ENCODE data around the gene SENP3. TPM values are rescaled to one million over a fixed set of nuclear protein-coding genes. Genes with fewer than 3 reads are reported as not detected.
A peak's percentile ranks its signal among the peaks of the same experiment; 100 is the strongest.

The SENP3 gene
- total and polyA plus RNA-seq, 7 donors, result 24.0 to 90.5 (median 40.7) TPM

GRCh38 chr17:7552621-7553051, 9.1 kb upstream of the SENP3 start:
- DNase-seq, result no peak
- Histone ChIP-seq H3K4me1 (peaks cover 2% of the 10 kb centered on the region), H3K36me3 (ENCODE audit: insufficient read depth in 1 of 2, low read depth in 1 of 2) (peaks cover 0 to 3% of the 10 kb centered on the region in 2 donors), H3K27ac (no peak overlapping the region), H3K4me3 (no peak overlapping the region), H3K27me3 (ENCODE audit: insufficient read depth in 3 of 3, low read length in 2 of 3) (no peaks in the 10 kb centered on the region), H3K9me3 (no peaks in the 10 kb centered on the region)
- no peak for TF ChIP-seq CTCF (IDR thresholded peaks at IDR 0.05)
- intact Hi-C loops (cut with DNase I), result no loop called here
- ATAC-seq, result no peak
- 79 to 87% (median 83%) methylated on average over 6 of the region's 6 CpGs for WGBS, 3 donors

GRCh38 chr17:7553356-7553755, 8.4 kb upstream of the SENP3 start:
- WGBS, 3 donors, result 96 to 100% (median 96%) methylated on average over 1 of the region's 1 CpG
- Histone ChIP-seq H3K4me1 (peaks cover 9% of the 10 kb centered on the region), H3K4me3 (no peak overlapping the region), H3K27me3 (ENCODE audit: insufficient read depth in 3 of 3, low read length in 2 of 3) (no peaks in the 10 kb centered on the region), H3K9me3 (no peaks in the 10 kb centered on the region), H3K27ac (peak overlapping the region; percentile 4), H3K36me3 (ENCODE audit: insufficient read depth in 1 of 2, low read depth in 1 of 2) (peaks cover 0 to 3% of the 10 kb centered on the region in 2 donors)
- intact Hi-C loops (cut with DNase I), result no loop called here
- no peak for TF ChIP-seq CTCF (IDR thresholded peaks at IDR 0.05)
- no peak for DNase-seq
- no peak for ATAC-seq

GRCh38 chr17:7555320-7555948, 6.3 kb upstream of the SENP3 start:
- Histone ChIP-seq H3K27ac (no peak overlapping the region), H3K4me1 (peaks cover 25% of the 10 kb centered on the region), H3K36me3 (ENCODE audit: insufficient read depth in 1 of 2, low read depth in 1 of 2) (peaks cover 0 to 3% of the 10 kb centered on the region in 2 donors), H3K4me3 (no peak overlapping the region), H3K27me3 (ENCODE audit: insufficient read depth in 3 of 3, low read length in 2 of 3) (no peaks in the 10 kb centered on the region), H3K9me3 (no peaks in the 10 kb centered on the region)
- intact Hi-C loops (cut with DNase I), result no loop called here
- ATAC-seq (no peak), DNase-seq (no peak)
- TF ChIP-seq CTCF (IDR thresholded peaks at IDR 0.05), result no peak
- WGBS, 3 donors, result 57 to 69% (median 62%) methylated on average over 10 of the region's 10 CpGs

- DNase-seq, result no peak
- Histone ChIP-seq H3K9me3 (no peaks in the 10 kb centered on the region), H3K27me3 (ENCODE audit: insufficient read depth in 3 of 3, low read length in 2 of 3) (no peaks in the 10 kb centered on the region), H3K4me3 (no peak overlapping the region), H3K27ac (no peak overlapping the region), H3K4me1 (peaks cover 29% of the 10 kb centered on the region), H3K36me3 (ENCODE audit: insufficient read depth in 1 of 2, low read depth in 1 of 2) (no peaks in the 10 kb centered on the region)
- no peak for ATAC-seq
- intact Hi-C loops (cut with DNase I), result no loop called here
- WGBS, 3 donors, result 86 to 89% (median 87%) methylated on average over 12 of the region's 12 CpGs
- TF ChIP-seq CTCF (IDR thresholded peaks at IDR 0.05), result no peak
Observed at GRCh38 chr17:7556627-7557026, 5.1 kb upstream of the SENP3 start.

All from psoas muscle (tissue), 8 donors.